ENCODE measurements around the gene HNRNPA1L2. TPM values are rescaled to one million over a fixed set of nuclear protein-coding genes. Genes with fewer than 3 reads are reported as not detected.

HNRNPA1L2 gene
- total and polyA plus RNA-seq, 9 of the 15 experiments (the other 6 are each of a cell fraction or from before 2014, with no cell fraction given): 3.7 to 10.8 (median 6.8) TPM

DNA sequence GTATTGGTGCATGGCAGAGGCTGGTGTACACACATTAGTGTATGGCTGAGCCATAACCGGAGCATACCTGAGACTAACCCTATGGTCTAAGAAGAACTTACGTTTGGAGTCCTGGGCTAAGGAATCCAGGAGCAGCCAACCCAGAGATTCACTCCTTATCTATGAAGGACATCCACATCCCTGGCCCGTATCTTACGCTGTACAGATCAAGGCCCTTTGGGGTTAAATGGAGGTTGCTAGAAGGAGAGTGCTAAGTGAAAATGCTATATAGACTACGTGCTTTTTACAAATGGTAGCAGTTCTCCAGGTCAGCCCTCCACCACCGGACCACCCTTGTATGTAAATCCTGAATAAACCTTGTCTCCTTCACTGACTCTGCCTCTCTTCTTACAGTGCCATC lies 8.5 kb downstream of the HNRNPA1L2 start (continued):
- TF ChIP-seq, protein P1, sequence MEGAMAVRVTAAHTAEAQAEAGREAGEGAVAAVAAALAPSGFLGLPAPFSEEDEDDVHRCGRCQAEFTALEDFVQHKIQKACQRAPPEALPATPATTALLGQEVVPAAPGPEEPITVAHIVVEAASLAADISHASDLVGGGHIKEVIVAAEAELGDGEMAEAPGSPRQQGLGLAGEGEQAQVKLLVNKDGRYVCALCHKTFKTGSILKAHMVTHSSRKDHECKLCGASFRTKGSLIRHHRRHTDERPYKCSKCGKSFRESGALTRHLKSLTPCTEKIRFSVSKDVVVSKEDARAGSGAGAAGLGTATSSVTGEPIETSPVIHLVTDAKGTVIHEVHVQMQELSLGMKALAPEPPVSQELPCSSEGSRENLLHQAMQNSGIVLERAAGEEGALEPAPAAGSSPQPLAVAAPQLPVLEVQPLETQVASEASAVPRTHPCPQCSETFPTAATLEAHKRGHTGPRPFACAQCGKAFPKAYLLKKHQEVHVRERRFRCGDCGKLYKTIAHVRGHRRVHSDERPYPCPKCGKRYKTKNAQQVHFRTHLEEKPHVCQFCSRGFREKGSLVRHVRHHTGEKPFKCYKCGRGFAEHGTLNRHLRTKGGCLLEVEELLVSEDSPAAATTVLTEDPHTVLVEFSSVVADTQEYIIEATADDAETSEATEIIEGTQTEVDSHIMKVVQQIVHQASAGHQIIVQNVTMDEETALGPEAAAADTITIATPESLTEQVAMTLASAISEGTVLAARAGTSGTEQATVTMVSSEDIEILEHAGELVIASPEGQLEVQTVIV (CRISPR knock-in tag; IDR thresholded peaks at IDR 0.05; ENCODE audit: borderline replicate concordance): no peak
- TF ChIP-seq CTCFL (IDR thresholded peaks at IDR 0.05; ENCODE audit: borderline replicate concordance, insufficient read depth, low read depth, low read length, poor library complexity, severe bottlenecking) (no peak), TRIM24 (IDR thresholded peaks at IDR 0.05) (no peak), JUNB (CRISPR knock-in tag; conservative IDR thresholded peaks at IDR 0.05) (no peak), ZNF277 (CRISPR knock-in tag; IDR thresholded peaks at IDR 0.05; ENCODE audit: borderline replicate concordance) (no peak), HNRNPL (IDR thresholded peaks at IDR 0.05; ENCODE audit: low read depth, low read length) (no peak), NCOR1 (IDR thresholded peaks at IDR 0.05) (peak; percentile 49), ZNF717 (CRISPR knock-in tag; IDR thresholded peaks at IDR 0.05) (no peak), SRSF9 (IDR thresholded peaks at IDR 0.05; ENCODE audit: borderline replicate concordance, low read depth, low read length) (no peak), RCOR1 (IDR thresholded peaks at IDR 0.05; ENCODE audit: borderline replicate concordance in 1 of 2, low read depth in 2 of 2, low read length in 2 of 2) (peak in 1 of 2 experiments; percentile 57; a peak in 1 of 4 replicates), ELF4 (CRISPR knock-in tag; IDR thresholded peaks at IDR 0.05) (no peak), ETV6 (IDR thresholded peaks at IDR 0.05; ENCODE audit: borderline replicate concordance in 1 of 2, low read depth in 2 of 2, low read length in 1 of 2) (no peak), ETV6 (CRISPR knock-in tag; IDR thresholded peaks at IDR 0.05; ENCODE audit: borderline replicate concordance) (no peak), ESRRA (IDR thresholded peaks at IDR 0.05; ENCODE audit: borderline replicate concordance, low read depth) (peak; percentile 74; the same call in 1 of the 2 replicates), ARID2 (IDR thresholded peaks at IDR 0.05) (no peak), NBN (IDR thresholded peaks at IDR 0.05; ENCODE audit: low read depth) (no peak)
- TF ChIP-seq, protein P2, sequence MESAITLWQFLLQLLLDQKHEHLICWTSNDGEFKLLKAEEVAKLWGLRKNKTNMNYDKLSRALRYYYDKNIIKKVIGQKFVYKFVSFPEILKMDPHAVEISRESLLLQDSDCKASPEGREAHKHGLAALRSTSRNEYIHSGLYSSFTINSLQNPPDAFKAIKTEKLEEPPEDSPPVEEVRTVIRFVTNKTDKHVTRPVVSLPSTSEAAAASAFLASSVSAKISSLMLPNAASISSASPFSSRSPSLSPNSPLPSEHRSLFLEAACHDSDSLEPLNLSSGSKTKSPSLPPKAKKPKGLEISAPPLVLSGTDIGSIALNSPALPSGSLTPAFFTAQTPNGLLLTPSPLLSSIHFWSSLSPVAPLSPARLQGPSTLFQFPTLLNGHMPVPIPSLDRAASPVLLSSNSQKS (CRISPR knock-in tag; IDR thresholded peaks at IDR 0.05): no peak
- TF ChIP-seq, protein P3, sequence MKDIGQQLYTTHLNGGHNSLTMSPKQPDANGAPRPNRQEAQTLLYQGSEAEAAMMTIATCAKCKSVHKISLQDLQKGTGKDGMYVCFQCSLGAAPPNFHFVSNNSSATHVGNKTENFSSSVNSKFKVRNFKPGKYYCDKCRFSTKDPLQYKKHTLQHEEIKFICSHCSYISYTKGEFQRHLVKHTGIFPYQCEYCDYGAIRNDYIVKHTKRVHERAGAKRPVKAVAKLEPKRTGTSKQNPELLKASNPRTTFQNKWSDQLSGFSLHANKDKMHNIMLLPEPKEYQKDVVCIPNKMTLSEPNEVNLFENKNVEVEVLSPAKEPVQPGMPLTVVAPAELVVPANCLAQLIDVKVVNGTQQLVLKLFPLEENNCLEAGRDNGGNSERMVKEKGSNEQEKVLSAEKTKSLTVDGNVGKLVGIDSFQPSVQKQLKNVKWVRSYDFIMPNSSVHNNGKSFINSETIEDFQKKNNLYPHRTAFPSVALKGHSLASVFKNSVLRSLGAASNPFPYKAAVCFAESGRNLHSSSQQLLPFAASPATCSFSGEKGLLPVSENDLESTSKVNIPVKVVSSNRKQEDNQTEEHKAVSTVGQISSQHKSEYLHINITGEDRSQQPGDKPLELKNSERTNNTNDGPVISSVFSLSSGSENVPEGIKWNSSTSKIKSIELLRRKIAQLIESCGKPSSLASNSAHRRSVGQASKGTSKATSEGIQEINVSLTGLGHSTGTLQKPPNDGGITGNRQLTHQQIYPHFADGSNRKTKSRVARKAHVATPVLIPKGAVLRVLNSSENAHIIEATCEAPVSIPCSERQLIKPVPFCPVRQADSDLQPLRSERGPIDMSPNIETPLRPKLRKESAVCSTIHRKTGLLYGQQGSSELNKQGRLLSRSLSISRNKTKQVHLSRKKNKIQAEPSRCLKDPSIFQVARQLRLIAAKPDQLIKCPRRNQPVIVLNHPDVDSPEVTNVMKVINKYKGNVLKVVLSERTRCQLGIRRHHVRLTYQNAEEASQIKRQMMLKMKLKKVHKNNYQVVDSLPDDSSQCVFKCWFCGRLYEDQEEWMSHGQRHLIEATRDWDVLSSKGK (CRISPR knock-in tag; IDR thresholded peaks at IDR 0.05): no peak
